Heart left ventricle (tissue), 16 donors: ENCODE data around the gene MCC. TPM values are rescaled to one million over a fixed set of nuclear protein-coding genes. Genes with fewer than 3 reads are reported as not detected.
"Not testable (repeated sequence)": the region's sequence is repeated elsewhere in the genome, so short reads cannot be mapped to it uniquely, and the experiment has no call there.

Experiments used
- ATAC-seq, 4 donors: fragments of 200-7000 bp; cut with Tn5 transposase; one replicate each; pipeline ENCODE4 v1.9.1; 2020 to 2022; ENCODE audit warnings: moderate library complexity in 4 of 4, mild to moderate bottlenecking in 3 of 4, moderate number of reproducible peaks in 1 of 4
- DNase-seq, 5 donors: peaks; one replicate each; pipeline ENCODE4 v3.0.0-alpha.2; 2020
- H3K27ac ChIP-seq, 12 donors: fragments of 200-600 bp; sonication (generic) in 4 of 12; one replicate each; pipeline versions ENCODE4 v1.5.0 to v1.8.0; 2016 to 2022; ENCODE audit warnings: mild to moderate bottlenecking in 2 of 12
- H3K27me3 ChIP-seq, 9 donors: fragments of 200-600 bp; sonication (generic) in 2 of 9; one replicate each; pipeline versions ENCODE4 v1.5.1 to v1.8.0; 2016 to 2022; ENCODE audit warnings: mild to moderate bottlenecking in 3 of 9
- H3K36me3 ChIP-seq, 9 donors: fragments of 200-600 bp; sonication (generic) in 2 of 9; one replicate each; pipeline versions ENCODE4 v1.5.0 to v1.8.0; 2018 to 2022; ENCODE audit warnings: mild to moderate bottlenecking in 2 of 9
- H3K4me1 ChIP-seq, 12 donors: fragments of 200-600 bp; sonication (generic) in 4 of 12; one replicate each; pipeline versions ENCODE4 v1.5.0 to v1.8.0; 2016 to 2022; ENCODE audit warnings: mild to moderate bottlenecking in 3 of 12
- H3K4me3 ChIP-seq, 12 donors: fragments of 200-600 bp; sonication (generic) in 4 of 12; one replicate each; pipeline versions ENCODE4 v1.5.0 to v1.8.0; 2017 to 2022; ENCODE audit warnings: mild to moderate bottlenecking in 9 of 12, moderate library complexity in 4 of 12
- H3K9me3 ChIP-seq, 12 donors: fragments of 200-600 bp; sonication (generic) in 4 of 12; one replicate each; pipeline versions ENCODE4 v1.5.0 to v1.8.0; 2016 to 2022; ENCODE audit warnings: mild to moderate bottlenecking in 1 of 12
- CTCF ChIP-seq, 12 donors: fragments of 200-600 bp; sonication (generic) in 4 of 12; IDR thresholded peaks; one replicate each; pipeline versions ENCODE4 v1.5.0 to v1.8.0; 2018 to 2022; ENCODE audit warnings: antibody characterized with exemption in 12 of 12, mild to moderate bottlenecking in 5 of 12
- POLR2A ChIP-seq, 2 donors: fragments of 450-650 bp; IDR thresholded peaks; one replicate each; pipeline ENCODE4 v1.6.1; 2017; ENCODE audit warnings: antibody characterized with exemption in 2 of 2, mild to moderate bottlenecking in 2 of 2, moderate library complexity in 2 of 2
- WGBS, 4 donors: extraction: QIAGEN DNeasy Blood & Tissue Kit in 2 of 4; methylation state at CpG; one replicate each; pipeline versions ENCODE4 v1.1.5 to v1.1.7; 2013 to 2018; 5-methylcytosine and 5-hydroxymethylcytosine counted together
- intact Hi-C, 10 donors: fragments of 100-400 bp; cut with DNase I; formaldehyde crosslinking; loops; one replicate each; pipeline versions ENCODE4 v1.11.1 to v1.14.2; 2022
- polyA plus RNA-seq, 2 donors: library from polyadenylated mRNA; stranded (reverse); fragments of 200-250 nt; gene quantifications; one replicate each; pipeline ENCODE4 v1.2.3, GENCODE V29; 2013
- total RNA-seq, 9 donors: library from RNA; depleted of rRNA in 2 of 9; stranded (reverse); fragments of >200 nt in 2 of 9; fragmentation: NEBNext Ultra II Directional in 3 of 9; extraction: Animal tissue kit (Norgen Biotek cat#: 25700) in 3 of 9; gene quantifications; one replicate each; pipeline versions ENCODE4 v1.1.0 to v1.2.4, GENCODE V29; 2016 to 2023
- donor health status: ischemic (EF 13 %, LVEDD 7.1; RV severe dilation, severe dysfunction).
- donor health status: healthy with polysubstance abuse.
- donor health status: DM: no; HTN: yes; CAD: no.
- donor health status: DM: no; HTN: no; CAD: no.
- donor health status: ischemic (EF 25% LVEDD 6.9; RV normal size, moderate dysfunction).
- donor health status: ischemic (EF 25% LVEDD 5.7; RV mildly dilated, moderate dysfunction).
- donor health status: healthy.
- donor health status: DM: yes; HTN: yes; CAD: no.
- donor health status: ischemic (EF 35%, LVEDD 5.7; RV mildly dilated, moderate dysfunction).
- donor health status: nonischemic (EF 11% LVEDD 7.7; RV severe dilation, severe dysfunction).
- donor health status: DM: yes; HTN: yes; CAD: no.
- donor health status: PGD.
- donor health status: ischemic (EF 29% LVEDD 5.4; RV normal size, mild dysfunction).
- donor health status: nonischemic (EF 23%, LVEDD 6.1; RV moderate dilation, normal function).

MCC gene
- total and polyA plus RNA-seq, 11 donors = 6.1 to 33.8 (median 24.3) TPM

GRCh38 chr5:113480243-113480642 lies 8.0 kb downstream of the MCC start:
- no peaks in the 10 kb centered on the region for H3K4me1 ChIP-seq
- intact Hi-C loops = loop anchor here in 1 of 10 donors (10.0 kb wide), 1 partner anchor 105 kb away; no protein-coding TSS in a partner anchor
- TF ChIP-seq CTCF (IDR thresholded peaks at IDR 0.05) (no peak), POLR2A (IDR thresholded peaks at IDR 0.05) (no peak)
- H3K36me3 ChIP-seq = no peaks in the 10 kb centered on the region
- no peaks in the 10 kb centered on the region for H3K9me3 ChIP-seq
- H3K4me3 ChIP-seq = no peak overlapping the region
- ATAC-seq (no peak), DNase-seq (no peak)
- H3K27ac ChIP-seq = no peak overlapping the region
- peaks cover 0 to 33% (median 0%) of the 10 kb centered on the region in 9 donors for H3K27me3 ChIP-seq
- WGBS, 4 donors = 78 to 85% (median 82%) methylated on average over 5 of the region's 5 CpGs

GRCh38 chr5:113478691-113479090 lies 9.6 kb downstream of the MCC start:
- Histone ChIP-seq H3K9me3 (no peaks in the 10 kb centered on the region), H3K27me3 (peaks cover 0 to 26% (median 0%) of the 10 kb centered on the region in 9 donors), H3K4me3 (no peak overlapping the region), H3K27ac (no peak overlapping the region), H3K4me1 (peaks cover 0 to 5% (median 0%) of the 10 kb centered on the region in 12 donors), H3K36me3 (no peaks in the 10 kb centered on the region)
- TF ChIP-seq CTCF (IDR thresholded peaks at IDR 0.05) (no peak), POLR2A (IDR thresholded peaks at IDR 0.05) (no peak)
- no peak for DNase-seq
- 42 to 55% (median 48%) methylated on average over 3 of the region's 3 CpGs for WGBS, 4 donors
- no peak for ATAC-seq
- intact Hi-C loops = no loop called here

- TF ChIP-seq CTCF (IDR thresholded peaks at IDR 0.05) (no peak), POLR2A (IDR thresholded peaks at IDR 0.05) (no peak)
- no peak overlapping the region for H3K27ac ChIP-seq
- no peaks in the 10 kb centered on the region for H3K9me3 ChIP-seq
- intact Hi-C loops = loop anchor here in 1 of 10 donors (2.0 kb wide), 1 partner anchor 19 kb away; no protein-coding TSS in a partner anchor
- no peak for DNase-seq
- WGBS, 4 donors = 10 to 17% (median 14%) methylated on average over 5 of the region's 5 CpGs
- H3K4me3 ChIP-seq = no peak overlapping the region
- peaks cover 0 to 4% (median 0%) of the 10 kb centered on the region in 9 donors for H3K27me3 ChIP-seq
- ATAC-seq = peak in 3 of 4 donors; percentile 33 to 54 (median 52)
- no peaks in the 10 kb centered on the region for H3K36me3 ChIP-seq
- peaks cover 0 to 5% (median 0%) of the 10 kb centered on the region in 12 donors for H3K4me1 ChIP-seq
Observed at GRCh38 chr5:113474100-113474728, 14.0 kb downstream of the MCC start.

GRCh38 chr5:113463032-113463431 lies 25.2 kb downstream of the MCC start:
- no peak overlapping the region for H3K27ac ChIP-seq
- H3K9me3 ChIP-seq = no peaks in the 10 kb centered on the region
- DNase-seq (no peak), ATAC-seq (no peak)
- H3K4me1 ChIP-seq = no peaks in the 10 kb centered on the region
- H3K4me3 ChIP-seq = no peak overlapping the region
- intact Hi-C loops = no loop called here
- no peak for TF ChIP-seq POLR2A (IDR thresholded peaks at IDR 0.05)
- no peak for TF ChIP-seq CTCF (IDR thresholded peaks at IDR 0.05)
- no peaks in the 10 kb centered on the region for H3K27me3 ChIP-seq
- H3K36me3 ChIP-seq = no peaks in the 10 kb centered on the region

- H3K9me3 ChIP-seq, H3K27ac ChIP-seq, DNase-seq, H3K27me3 ChIP-seq, intact Hi-C loops, H3K4me1 ChIP-seq, ATAC-seq, H3K36me3 ChIP-seq, H3K4me3 ChIP-seq: not testable (repeated sequence)
- WGBS, 4 donors = 92 to 98% (median 94%) methylated on average over 7 to 21 of the region's 21 CpGs
Observed at GRCh38 chr5:113457106-113457505, 31.1 kb downstream of the MCC start.
